Stimulated activated CD8-positive, alpha-beta memory T cell treated with anti-CD3 and anti-CD28 coated beads, Interleukin-15, amount 100 ng/mL, for 4 hours (primary cell): ENCODE data around the gene GPC5.

Experiments used
- DNase-seq, 2 donors: peaks; one replicate each; pipeline ENCODE4 v3.0.0-alpha.2; 2020; ENCODE audit warnings: low read depth in 2 of 2

Gene GPC5

GRCh38 chr13:91537376-91537775 is 139.0 kb downstream of the GPC5 start:
- DNase-seq: no peak

- DNase-seq: no peak
These were observed 141.1 kb downstream of the GPC5 start for GRCh38 chr13:91539286-91540157.

GRCh38 chr13:91540158-91540736 is 141.8 kb downstream of the GPC5 start:
- no peak for DNase-seq

GRCh38 chr13:91544723-91545122 is 146.3 kb downstream of the GPC5 start:
- no peak for DNase-seq

- no peak for DNase-seq
These were observed 148.5 kb downstream of the GPC5 start for GRCh38 chr13:91546900-91547299.

- no peak for DNase-seq
These were observed 155.2 kb downstream of the GPC5 start for GRCh38 chr13:91553584-91553983.

GRCh38 chr13:91554101-91554500 is 155.7 kb downstream of the GPC5 start:
- no peak for DNase-seq

GRCh38 chr13:91557328-91558090 is 159.1 kb downstream of the GPC5 start:
- no peak for DNase-seq

- DNase-seq: no peak
These were observed 165.4 kb downstream of the GPC5 start for GRCh38 chr13:91563799-91564198.

- no peak for DNase-seq
These were observed 166.0 kb downstream of the GPC5 start for GRCh38 chr13:91564396-91564795.

- DNase-seq: no peak
These were observed 166.9 kb downstream of the GPC5 start for GRCh38 chr13:91565296-91565695.

- DNase-seq: no peak
These were observed 169.2 kb downstream of the GPC5 start for GRCh38 chr13:91567485-91568207.

- DNase-seq: no peak
These were observed 173.3 kb downstream of the GPC5 start for GRCh38 chr13:91571681-91572080.

GRCh38 chr13:91572439-91572838 is 174.0 kb downstream of the GPC5 start:
- DNase-seq: no peak

- no peak for DNase-seq
These were observed 174.7 kb downstream of the GPC5 start for GRCh38 chr13:91572944-91573598.

GRCh38 chr13:91574766-91575165 is 176.3 kb downstream of the GPC5 start:
- no peak for DNase-seq

GRCh38 chr13:91576590-91576989 is 178.2 kb downstream of the GPC5 start:
- no peak for DNase-seq

- DNase-seq: no peak
These were observed 180.9 kb downstream of the GPC5 start for GRCh38 chr13:91579320-91579719.

GRCh38 chr13:91580749-91581148 is 182.3 kb downstream of the GPC5 start:
- DNase-seq: no peak

- DNase-seq: no peak
These were observed 188.2 kb downstream of the GPC5 start for GRCh38 chr13:91586609-91587008.

- DNase-seq: no peak
These were observed 190.1 kb downstream of the GPC5 start for GRCh38 chr13:91588541-91588940.
